GM18519 (cell line): Measurements from ENCODE around the gene EPHA3.

Source experiments
- ATAC-seq: cut with Tn5 transposase; IDR thresholded peaks from one replicate; pipeline ENCODE4 v1.9.1; 2021; ENCODE audit warnings: mild to moderate bottlenecking, moderate library complexity; ENCODE audit not compliant: unreplicated experiment, low FRiP score

The EPHA3 gene

GRCh38 chr3:89144080-89144479 is 36.7 kb downstream of the EPHA3 start:
- ATAC-seq: no peak

GRCh38 chr3:89145995-89146394 is 38.6 kb downstream of the EPHA3 start:
- no peak for ATAC-seq

GRCh38 chr3:89154416-89154815 is 47.0 kb downstream of the EPHA3 start:
- ATAC-seq: no peak

GRCh38 chr3:89155811-89156210 is 48.4 kb downstream of the EPHA3 start:
- ATAC-seq: no peak

DNA sequence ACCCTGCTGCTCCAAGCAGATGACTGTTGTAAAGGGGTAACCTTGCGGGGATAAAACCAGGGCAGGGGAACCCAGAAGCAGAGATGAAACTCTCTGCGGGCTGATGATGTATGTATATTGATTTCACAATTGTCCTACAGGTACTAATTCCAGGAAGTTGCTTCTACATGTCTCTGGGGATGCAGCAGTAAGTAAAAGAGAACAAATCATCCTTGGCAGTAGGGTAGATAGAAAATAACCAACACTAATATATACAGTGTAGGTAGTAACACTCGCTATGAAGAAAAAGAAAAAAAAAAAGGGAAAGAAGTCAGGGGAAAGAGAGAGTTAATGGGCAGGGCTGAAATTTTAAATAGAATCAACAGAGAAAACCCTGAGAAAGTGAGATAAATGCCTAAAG is 50.2 kb downstream of the EPHA3 start:
- no peak for ATAC-seq

DNA sequence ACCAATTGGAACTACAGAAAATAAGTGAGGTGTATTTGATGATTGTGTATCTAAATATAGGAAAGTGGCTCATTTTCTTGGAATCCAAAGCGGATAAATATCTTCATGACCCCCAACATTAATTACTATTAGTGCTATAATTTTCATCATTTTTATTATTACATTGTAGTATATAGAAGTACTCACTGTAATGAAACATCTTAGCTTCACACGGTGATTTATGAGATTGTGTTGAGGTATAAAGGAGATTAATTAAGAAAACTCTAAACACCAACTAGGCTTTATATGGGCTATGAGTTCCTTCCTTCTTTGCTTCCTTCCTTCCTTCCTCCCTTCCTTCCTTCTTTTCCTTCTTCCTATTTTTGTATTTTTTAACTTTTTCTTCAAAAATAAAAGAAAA is 52.2 kb downstream of the EPHA3 start:
- no peak for ATAC-seq

DNA sequence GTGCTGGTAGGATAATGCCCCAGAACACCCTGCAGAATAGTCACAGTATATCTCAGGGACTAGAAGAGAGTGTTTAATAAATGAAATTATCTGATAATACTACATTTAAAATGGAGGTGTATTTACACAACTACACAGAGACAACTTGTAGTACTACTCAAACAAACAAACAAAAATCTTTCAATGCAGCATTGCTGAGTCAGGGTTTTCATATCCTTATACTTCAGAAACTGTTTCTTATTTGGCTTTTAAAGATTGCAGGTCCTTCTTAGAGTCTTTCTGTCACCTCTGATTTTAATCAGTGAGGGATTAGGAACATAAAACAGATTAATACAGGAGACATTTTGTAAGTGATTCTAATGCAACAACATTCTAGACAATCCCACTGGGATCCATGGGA is 57.4 kb downstream of the EPHA3 start:
- ATAC-seq: no peak

DNA sequence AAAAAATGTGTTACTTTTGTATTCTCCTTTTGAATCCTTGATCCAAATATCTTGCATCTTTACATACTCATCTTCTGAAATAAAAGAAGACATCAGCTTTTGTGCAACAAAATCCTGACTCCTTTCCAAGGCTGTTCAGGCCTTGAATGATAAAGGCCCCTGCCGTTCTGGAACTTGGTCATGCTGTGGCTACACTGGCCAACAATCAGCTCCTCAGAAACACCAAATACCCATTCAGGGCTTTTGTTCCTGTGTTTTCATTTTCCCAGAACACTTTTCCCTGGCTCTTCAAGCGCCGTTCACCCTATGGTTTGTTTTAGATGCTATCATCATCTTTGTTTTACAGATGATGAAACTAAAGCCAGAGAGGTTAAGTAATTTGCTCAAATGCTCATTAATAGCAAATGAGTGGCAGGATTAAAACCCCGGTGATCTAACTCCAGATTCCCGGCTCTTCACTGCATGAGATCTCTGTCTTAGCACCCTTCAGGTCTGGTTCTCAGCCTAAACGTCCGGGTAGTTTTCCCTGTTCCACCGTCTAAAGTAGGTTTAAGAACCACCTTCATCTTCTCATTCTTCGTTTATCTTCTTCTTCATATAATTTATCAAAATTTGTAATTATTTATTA is 58.3 kb downstream of the EPHA3 start:
- no peak for ATAC-seq

GRCh38 chr3:89171687-89172545 is 64.5 kb downstream of the EPHA3 start:
- ATAC-seq: no peak

- no peak for ATAC-seq
These were observed 66.1 kb downstream of the EPHA3 start for GRCh38 chr3:89173546-89173945.

DNA sequence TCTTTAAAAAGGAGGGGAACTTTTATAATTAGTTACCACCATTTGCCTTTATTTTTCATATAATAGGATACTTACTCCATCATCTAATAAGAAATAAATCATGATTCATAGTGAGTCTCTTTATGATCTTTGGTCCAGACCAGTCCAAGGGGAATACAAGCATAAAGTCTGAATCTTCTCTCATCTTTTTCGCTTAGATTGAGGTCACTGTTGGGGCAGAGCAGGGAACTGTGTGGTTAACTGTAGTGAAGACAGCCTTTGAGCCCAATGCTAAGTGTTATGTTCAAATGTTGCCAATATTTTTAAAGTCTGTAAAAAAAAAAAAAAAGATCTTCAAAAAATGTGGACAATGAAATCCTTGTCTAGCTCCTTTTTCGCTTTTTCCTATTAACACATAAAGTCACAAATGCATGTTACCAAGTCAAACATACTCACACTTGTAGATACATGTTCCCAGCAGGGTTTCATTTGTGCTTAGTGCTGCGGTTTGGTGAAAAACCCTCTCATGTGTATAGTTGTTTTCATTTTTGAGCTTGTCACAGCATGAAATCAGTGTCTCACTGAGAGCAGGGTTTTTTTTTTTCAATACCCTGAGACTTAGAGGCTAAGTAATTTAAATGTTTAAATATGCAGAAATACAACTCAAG is 72.1 kb downstream of the EPHA3 start:
- ATAC-seq: no peak

DNA sequence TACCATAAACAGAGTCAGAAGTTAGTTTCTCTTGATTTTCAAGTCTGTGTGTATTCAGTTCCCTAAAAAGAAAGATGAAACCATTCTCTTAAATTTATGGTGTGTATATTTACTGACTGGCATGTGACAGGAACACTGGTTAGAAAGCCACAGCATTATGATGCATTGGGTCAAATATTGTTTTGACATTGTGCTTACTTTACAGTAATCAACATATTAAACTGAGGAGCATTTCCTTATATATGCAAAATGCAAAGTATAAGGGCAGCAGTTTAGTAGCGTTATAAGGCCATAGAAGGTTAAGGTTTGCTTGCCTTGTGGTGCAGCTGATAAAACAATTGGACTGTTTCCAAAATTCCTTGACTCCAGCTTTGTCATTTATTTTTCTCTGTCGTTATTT is 72.9 kb downstream of the EPHA3 start:
- ATAC-seq: no peak

- ATAC-seq: no peak
These were observed 74.6 kb downstream of the EPHA3 start for GRCh38 chr3:89182056-89182455.

DNA sequence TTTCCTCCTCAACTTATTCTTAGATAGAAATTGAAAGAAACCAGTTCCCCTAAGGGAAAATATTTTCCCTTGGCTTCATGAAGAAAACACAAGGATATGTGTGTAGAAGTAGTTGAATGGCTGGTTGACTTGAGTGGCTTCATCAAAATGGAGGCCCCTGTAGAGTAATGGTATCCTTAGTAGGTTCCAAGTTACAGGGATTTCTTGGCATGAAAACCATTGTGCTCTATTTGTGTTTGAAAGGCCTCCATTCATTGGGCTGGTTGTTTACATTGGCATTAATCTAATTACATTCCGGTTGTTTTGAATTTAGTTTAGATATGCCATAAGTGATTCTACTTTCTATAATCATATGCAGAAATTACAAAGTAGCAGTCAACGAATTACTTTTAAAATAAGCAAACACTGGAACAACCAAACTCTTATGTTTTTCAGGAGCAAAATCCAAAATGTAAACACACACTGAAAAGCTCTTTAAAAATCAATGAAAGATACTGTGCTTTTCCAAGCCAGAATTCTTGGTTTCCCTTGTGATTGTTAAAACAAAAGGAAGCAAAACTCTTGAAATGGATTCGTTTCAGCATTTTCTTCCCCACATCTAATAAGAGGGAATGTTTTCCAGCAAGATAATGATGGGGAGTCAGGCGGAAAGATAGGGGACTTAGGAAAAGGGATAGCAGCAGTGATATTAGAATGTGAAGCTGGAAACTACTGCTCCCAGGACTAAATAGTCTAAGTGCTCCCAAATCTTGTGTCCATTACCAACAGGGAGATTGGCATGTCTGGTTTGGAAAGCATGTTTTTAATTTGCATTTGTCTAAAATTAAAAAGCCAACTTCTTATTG is 77.0 kb downstream of the EPHA3 start:
- ATAC-seq: no peak

DNA sequence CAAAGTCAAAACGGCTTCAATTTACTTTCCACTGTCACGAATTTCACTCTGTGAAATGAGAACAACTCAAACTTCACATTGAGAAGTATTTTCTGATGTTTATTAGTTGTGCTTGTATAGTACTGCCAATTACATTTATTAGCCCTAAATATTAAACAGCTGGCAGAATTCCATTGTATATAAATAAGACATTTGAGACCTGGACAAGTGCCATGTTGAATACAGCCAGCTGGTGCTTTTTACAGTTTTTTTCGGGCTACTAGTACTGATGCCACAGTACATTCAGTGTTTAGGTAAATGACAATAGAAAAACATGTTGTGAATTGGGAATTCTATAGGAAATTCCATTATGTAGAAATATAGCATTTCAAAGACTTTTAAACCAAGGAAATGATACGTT is 79.0 kb downstream of the EPHA3 start:
- ATAC-seq: no peak

- no peak for ATAC-seq
These were observed 91.2 kb downstream of the EPHA3 start for GRCh38 chr3:89198591-89198990.

GRCh38 chr3:89212619-89213018 is 105.2 kb downstream of the EPHA3 start:
- ATAC-seq: no peak

DNA sequence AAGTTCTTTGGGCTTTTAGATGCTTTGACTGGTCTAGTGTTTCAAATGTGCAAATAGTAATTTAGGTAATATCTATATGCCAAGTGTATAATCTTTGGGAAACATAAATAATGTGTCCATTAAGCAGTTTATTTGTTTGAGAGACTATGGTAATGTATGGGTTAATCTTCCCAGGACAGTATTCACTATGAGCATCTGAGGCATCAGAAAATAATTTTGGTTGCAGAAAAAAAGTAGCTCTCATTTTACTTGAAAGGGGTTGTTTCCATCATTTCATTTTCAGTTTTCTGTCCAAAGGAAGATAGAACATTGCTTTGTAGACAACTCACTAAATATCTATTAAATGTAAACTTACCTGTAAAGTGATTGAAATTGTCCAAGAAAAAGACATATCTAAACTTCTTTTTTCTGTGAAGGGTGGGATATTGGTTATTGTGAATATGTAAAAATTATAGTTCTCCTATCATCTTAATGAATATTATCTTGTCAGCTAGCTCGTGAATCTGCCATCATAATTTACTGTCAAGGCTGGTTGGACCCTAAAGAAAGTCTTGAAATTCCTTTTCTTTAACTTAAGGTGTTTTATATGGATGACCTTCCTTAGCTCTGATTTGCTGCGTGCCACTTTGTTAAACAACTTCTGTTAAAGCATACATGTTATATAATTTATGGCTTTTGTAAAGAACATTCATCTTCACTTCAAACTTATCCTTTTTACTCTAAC is 108.8 kb downstream of the EPHA3 start:
- no peak for ATAC-seq

DNA sequence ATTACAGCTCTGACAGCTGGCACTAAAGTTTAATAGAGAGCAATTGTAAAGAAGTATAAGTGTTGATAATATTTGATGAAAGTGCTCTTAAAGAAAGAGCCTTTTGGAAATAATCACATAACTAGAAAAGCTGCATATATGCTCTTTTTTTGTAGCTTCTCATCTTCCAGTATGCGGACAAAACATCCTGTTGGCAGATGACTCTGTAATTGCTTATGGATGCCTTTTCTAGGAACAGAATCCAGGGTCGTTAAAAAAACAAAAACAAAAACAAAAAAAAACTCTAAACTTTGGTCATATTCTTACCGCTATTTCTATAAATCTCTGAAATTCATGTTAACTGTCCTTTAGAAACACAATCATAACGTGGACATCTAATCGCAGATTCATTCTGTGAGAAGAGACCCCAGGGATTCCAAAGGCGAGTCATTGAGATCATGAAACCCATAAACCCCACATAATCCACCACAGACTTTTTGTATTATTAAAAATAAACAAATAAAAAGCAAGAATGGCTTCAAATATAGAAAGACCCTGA is 109.8 kb downstream of the EPHA3 start:
- no peak for ATAC-seq

- ATAC-seq: no peak
These were observed 114.5 kb downstream of the EPHA3 start for GRCh38 chr3:89221924-89222323.
